ENCODE measurements around the gene FRS3. TPM values are rescaled to one million over a fixed set of nuclear protein-coding genes. Genes with fewer than 3 reads are reported as not detected.

Gene FRS3
- total and polyA plus RNA-seq, 2 of the 13 experiments (the other 11 are each of a cell fraction or from before 2014, with no cell fraction given) = 3.0 to 7.4 TPM

- TF ChIP-seq PTBP1 (IDR thresholded peaks at IDR 0.05; ENCODE audit: low read depth, low read length, poor library complexity, severe bottlenecking) = no peak
- no peak for TF ChIP-seq HNRNPUL1 (IDR thresholded peaks at IDR 0.05; ENCODE audit: low read depth, low read length)
- no peak for TF ChIP-seq EHMT2 (IDR thresholded peaks at IDR 0.05; ENCODE audit: borderline replicate concordance, low read depth, low read length)
- peak; percentile 72 for TF ChIP-seq SOX5 (CRISPR knock-in tag; IDR thresholded peaks at IDR 0.05; ENCODE audit: borderline replicate concordance)
- peak; percentile 82; the same call in 1 of the 2 replicates for TF ChIP-seq MTA1 (CRISPR knock-in tag; IDR thresholded peaks at IDR 0.05; ENCODE audit: borderline replicate concordance)
- no peak for TF ChIP-seq RORA (CRISPR knock-in tag; IDR thresholded peaks at IDR 0.05)
- no peak for TF ChIP-seq ZNF781 (CRISPR knock-in tag; IDR thresholded peaks at IDR 0.05; ENCODE audit: borderline replicate concordance, not compliant biosample characterization)
- TF ChIP-seq EP300 (IDR thresholded peaks at IDR 0.05; ENCODE audit: low read depth in 2 of 2, low read length in 2 of 2) = no peak; a peak in 1 of 4 replicates
- no peak for TF ChIP-seq EP300 (CRISPR knock-in tag; IDR thresholded peaks at IDR 0.05; ENCODE audit: borderline replicate concordance)
- peak; percentile 94 for TF ChIP-seq YEATS4 (CRISPR knock-in tag; IDR thresholded peaks at IDR 0.05; ENCODE audit: borderline replicate concordance)
- TF ChIP-seq ZNF670 (CRISPR knock-in tag; IDR thresholded peaks at IDR 0.05; ENCODE audit: borderline replicate concordance) = peak; percentile 10; the same call in 1 of the 2 replicates
- TF ChIP-seq ZNF777 (CRISPR knock-in tag; IDR thresholded peaks at IDR 0.05) = no peak
- peak; percentile 99 to 100 for TF ChIP-seq HMGXB4 (CRISPR knock-in tag; IDR thresholded peaks at IDR 0.05; ENCODE audit: borderline replicate concordance in 1 of 2, low read depth in 1 of 2)
- TF ChIP-seq PAWR (CRISPR knock-in tag; IDR thresholded peaks at IDR 0.05; ENCODE audit: borderline replicate concordance) = peak; percentile 68; the same call in 1 of the 2 replicates
- peak; percentile 58; the same call in 1 of the 2 replicates for TF ChIP-seq FOXJ3 (CRISPR knock-in tag; IDR thresholded peaks at IDR 0.05; ENCODE audit: borderline replicate concordance)
- peak; percentile 68; the same call in 1 of the 2 replicates for TF ChIP-seq ZNF83 (CRISPR knock-in tag; IDR thresholded peaks at IDR 0.05; ENCODE audit: borderline replicate concordance)
- TF ChIP-seq, protein P1, sequence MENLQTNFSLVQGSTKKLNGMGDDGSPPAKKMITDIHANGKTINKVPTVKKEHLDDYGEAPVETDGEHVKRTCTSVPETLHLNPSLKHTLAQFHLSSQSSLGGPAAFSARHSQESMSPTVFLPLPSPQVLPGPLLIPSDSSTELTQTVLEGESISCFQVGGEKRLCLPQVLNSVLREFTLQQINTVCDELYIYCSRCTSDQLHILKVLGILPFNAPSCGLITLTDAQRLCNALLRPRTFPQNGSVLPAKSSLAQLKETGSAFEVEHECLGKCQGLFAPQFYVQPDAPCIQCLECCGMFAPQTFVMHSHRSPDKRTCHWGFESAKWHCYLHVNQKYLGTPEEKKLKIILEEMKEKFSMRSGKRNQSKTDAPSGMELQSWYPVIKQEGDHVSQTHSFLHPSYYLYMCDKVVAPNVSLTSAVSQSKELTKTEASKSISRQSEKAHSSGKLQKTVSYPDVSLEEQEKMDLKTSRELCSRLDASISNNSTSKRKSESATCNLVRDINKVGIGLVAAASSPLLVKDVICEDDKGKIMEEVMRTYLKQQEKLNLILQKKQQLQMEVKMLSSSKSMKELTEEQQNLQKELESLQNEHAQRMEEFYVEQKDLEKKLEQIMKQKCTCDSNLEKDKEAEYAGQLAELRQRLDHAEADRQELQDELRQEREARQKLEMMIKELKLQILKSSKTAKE (CRISPR knock-in tag; IDR thresholded peaks at IDR 0.05; ENCODE audit: borderline replicate concordance) = no peak; the same call in 1 of the 2 replicates
- peak; percentile 49 for TF ChIP-seq NFYC (CRISPR knock-in tag; IDR thresholded peaks at IDR 0.05)
- TF ChIP-seq ZNF567 (CRISPR knock-in tag; IDR thresholded peaks at IDR 0.05; ENCODE audit: borderline replicate concordance) = peak; percentile 30; the same call in 1 of the 2 replicates
- 0 out of 2 replicates have a peak, but pooled peaks have one; percentile 61 for TF ChIP-seq ZBTB21 (CRISPR knock-in tag; IDR thresholded peaks at IDR 0.05)
- peak; percentile 99 for TF ChIP-seq ZC3H13 (CRISPR knock-in tag; IDR thresholded peaks at IDR 0.05)
- TF ChIP-seq TMF1 (CRISPR knock-in tag; IDR thresholded peaks at IDR 0.05; ENCODE audit: low read depth) = no peak
These were observed 7.7 kb upstream of the FRS3 start, which contains the start of gene TOMM6 (continued) for GRCh38 chr6:41787219-41787917.
